DOHH2 (cell line): ENCODE data around the gene ZNRF4.

Source experiments
- H3F3A ChIP-seq: fragments of 200-600 bp; sonication (generic), shearing (Covaris generic); 2 replicates; pipeline ENCODE4 v1.6.0; 2016; ENCODE audit warnings: antibody characterized with exemption, mild to moderate bottlenecking; ENCODE audit not compliant: control insufficient read depth, insufficient read depth
- H3K27ac ChIP-seq: fragments of 200-600 bp; sonication (generic); 2 replicates; pipeline ENCODE4 v1.5.1; 2014; ENCODE audit warnings: low read depth, mild to moderate bottlenecking, low read length, moderate library complexity
- H3K27me3 ChIP-seq: fragments of 200-600 bp; sonication (generic); 2 replicates; pipeline ENCODE4 v1.6.1; 2014; ENCODE audit warnings: mild to moderate bottlenecking, low read length, mixed read lengths; ENCODE audit not compliant: control insufficient read depth
- H3K36me3 ChIP-seq: fragments of 200-600 bp; sonication (generic); 2 replicates; pipeline ENCODE4 v1.6.1; 2014; ENCODE audit warnings: mild to moderate bottlenecking, low read length, moderate library complexity, mixed read lengths; ENCODE audit not compliant: control insufficient read depth
- H3K4me1 ChIP-seq: fragments of 200-600 bp; sonication (generic); 2 replicates; pipeline ENCODE4 v1.6.1; 2014; ENCODE audit warnings: mild to moderate bottlenecking, low read length, mixed read lengths; ENCODE audit not compliant: control insufficient read depth
- H3K4me2 ChIP-seq: fragments of 200-600 bp; sonication (generic); 2 replicates; pipeline ENCODE4 v1.6.0; 2014; ENCODE audit warnings: mild to moderate bottlenecking, low read length, moderate library complexity
- H3K4me3 ChIP-seq: fragments of 200-600 bp; sonication (generic); 2 replicates; pipeline ENCODE4 v1.5.1; 2014; ENCODE audit warnings: mild to moderate bottlenecking, low read length, mixed read lengths
- H3K79me2 ChIP-seq: fragments of 200-600 bp; sonication (generic); 2 replicates; pipeline ENCODE4 v1.6.1; 2014; ENCODE audit warnings: mild to moderate bottlenecking, low read length, mixed read lengths; ENCODE audit not compliant: control insufficient read depth
- H3K9me2 ChIP-seq: fragments of 200-600 bp; sonication (generic); replicated peaks from 2 replicates; pipeline ENCODE4 v1.6.1; 2014; ENCODE audit warnings: mild to moderate bottlenecking, low read length, mixed read lengths; ENCODE audit not compliant: control insufficient read depth
- H3K9me3 ChIP-seq: fragments of 200-600 bp; sonication (generic); 2 replicates; pipeline ENCODE4 v1.6.1; 2014; ENCODE audit warnings: antibody characterized with exemption, low read length, mixed read lengths; ENCODE audit not compliant: control insufficient read depth, insufficient read depth
- H4K20me1 ChIP-seq: fragments of 200-600 bp; sonication (generic); 2 replicates; pipeline ENCODE4 v1.6.0; 2014; ENCODE audit warnings: low read depth, mild to moderate bottlenecking, antibody characterized with exemption, low read length, moderate library complexity; ENCODE audit not compliant: control insufficient read depth, insufficient read depth
- EZH2phosphoT487 ChIP-seq: fragments of 200-600 bp; sonication (generic); IDR thresholded peaks from 2 replicates; pipeline ENCODE4 v1.6.1; 2017; ENCODE audit warnings: borderline replicate concordance, mild to moderate bottlenecking, antibody characterized with exemption, low read length, moderate library complexity, mixed read lengths
- TF ChIP-seq, protein P1 (sequence below): fragments of 200-600 bp; sonication (generic); IDR thresholded peaks from one replicate; pipeline ENCODE4 v1.5.1; 2014; ENCODE audit warnings: antibody characterized with exemption, mild to moderate bottlenecking, low read depth, low read length; ENCODE audit not compliant: poor library complexity, severe bottlenecking

Gene ZNRF4

DNA sequence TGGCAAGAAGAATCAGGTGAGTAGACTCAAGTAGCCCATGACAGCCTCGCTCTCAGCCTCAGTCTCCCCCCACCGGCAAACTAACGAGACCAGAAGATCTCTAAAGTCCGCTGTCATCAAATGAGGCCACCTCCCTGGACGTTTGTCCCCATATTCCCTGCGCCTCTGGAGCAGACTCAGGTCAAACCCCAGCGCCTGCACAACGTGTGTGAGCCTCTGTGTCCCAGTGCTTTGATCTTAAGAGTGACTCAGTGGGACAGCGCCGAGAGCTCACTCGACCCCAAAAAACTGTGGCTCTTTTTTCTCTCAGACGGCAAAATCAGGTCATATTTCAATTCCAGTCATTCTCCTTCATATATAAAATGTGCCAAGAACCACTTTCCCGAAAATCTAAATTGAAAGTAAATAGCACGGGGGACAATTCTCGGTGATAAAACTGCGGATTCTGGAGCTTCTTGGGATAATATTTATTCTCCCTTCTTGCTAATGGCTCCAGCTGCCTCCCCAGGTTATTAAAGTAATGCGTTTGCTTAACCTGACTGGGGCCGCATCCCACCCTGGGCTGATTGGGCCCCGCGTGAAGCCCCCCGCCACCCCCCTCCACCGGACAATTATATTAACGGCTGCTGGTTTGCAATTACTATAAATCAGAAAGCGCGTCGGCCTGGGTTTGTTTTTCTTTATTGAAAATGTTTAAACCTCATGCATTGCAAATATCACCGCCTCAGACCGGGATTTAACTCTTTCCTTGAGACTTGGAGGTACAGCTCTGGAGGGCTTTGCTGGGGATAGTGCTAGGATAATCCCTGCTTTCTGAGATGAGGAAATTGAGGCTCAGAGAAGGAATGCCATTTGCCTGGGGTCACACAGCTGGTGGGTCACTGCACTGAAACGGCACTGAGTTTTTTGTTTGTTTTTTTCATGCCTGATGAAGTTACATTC lies 37.5 kb upstream of the ZNRF4 start:
- TF ChIP-seq, protein P1, sequence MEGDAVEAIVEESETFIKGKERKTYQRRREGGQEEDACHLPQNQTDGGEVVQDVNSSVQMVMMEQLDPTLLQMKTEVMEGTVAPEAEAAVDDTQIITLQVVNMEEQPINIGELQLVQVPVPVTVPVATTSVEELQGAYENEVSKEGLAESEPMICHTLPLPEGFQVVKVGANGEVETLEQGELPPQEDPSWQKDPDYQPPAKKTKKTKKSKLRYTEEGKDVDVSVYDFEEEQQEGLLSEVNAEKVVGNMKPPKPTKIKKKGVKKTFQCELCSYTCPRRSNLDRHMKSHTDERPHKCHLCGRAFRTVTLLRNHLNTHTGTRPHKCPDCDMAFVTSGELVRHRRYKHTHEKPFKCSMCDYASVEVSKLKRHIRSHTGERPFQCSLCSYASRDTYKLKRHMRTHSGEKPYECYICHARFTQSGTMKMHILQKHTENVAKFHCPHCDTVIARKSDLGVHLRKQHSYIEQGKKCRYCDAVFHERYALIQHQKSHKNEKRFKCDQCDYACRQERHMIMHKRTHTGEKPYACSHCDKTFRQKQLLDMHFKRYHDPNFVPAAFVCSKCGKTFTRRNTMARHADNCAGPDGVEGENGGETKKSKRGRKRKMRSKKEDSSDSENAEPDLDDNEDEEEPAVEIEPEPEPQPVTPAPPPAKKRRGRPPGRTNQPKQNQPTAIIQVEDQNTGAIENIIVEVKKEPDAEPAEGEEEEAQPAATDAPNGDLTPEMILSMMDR: no peak
- TF ChIP-seq EZH2phosphoT487: no peak
- H3K9me2 ChIP-seq: no peaks in the 10 kb centered on the region
- no peak overlapping the region for H3K4me3 ChIP-seq
- no peaks in the 10 kb centered on the region for H3K9me3 ChIP-seq
- H3K27me3 ChIP-seq: no peaks in the 10 kb centered on the region
- H3K4me1 ChIP-seq: no peaks in the 10 kb centered on the region
- no peaks in the 10 kb centered on the region for H3K79me2 ChIP-seq
- H3K27ac ChIP-seq: no peak overlapping the region
- H3K36me3 ChIP-seq: no peaks in the 10 kb centered on the region
- no peaks in the 10 kb centered on the region for H4K20me1 ChIP-seq
- no peaks in the 10 kb centered on the region for H3F3A ChIP-seq
- H3K4me2 ChIP-seq: no peak overlapping the region

- Histone ChIP-seq H3K4me1 (no peaks in the 10 kb centered on the region), H3K9me2 (no peaks in the 10 kb centered on the region), H3K9me3 (no peaks in the 10 kb centered on the region), H4K20me1 (no peaks in the 10 kb centered on the region), H3K4me3 (no peak overlapping the region), H3K4me2 (no peak overlapping the region), H3K36me3 (no peaks in the 10 kb centered on the region), H3F3A (no peaks in the 10 kb centered on the region), H3K27ac (no peak overlapping the region), H3K27me3 (no peaks in the 10 kb centered on the region), H3K79me2 (no peaks in the 10 kb centered on the region)
- no peak for TF ChIP-seq EZH2phosphoT487
- TF ChIP-seq, protein P1: no peak
These were observed 36.5 kb upstream of the ZNRF4 start for GRCh38 chr19:5418677-5419076.

DNA sequence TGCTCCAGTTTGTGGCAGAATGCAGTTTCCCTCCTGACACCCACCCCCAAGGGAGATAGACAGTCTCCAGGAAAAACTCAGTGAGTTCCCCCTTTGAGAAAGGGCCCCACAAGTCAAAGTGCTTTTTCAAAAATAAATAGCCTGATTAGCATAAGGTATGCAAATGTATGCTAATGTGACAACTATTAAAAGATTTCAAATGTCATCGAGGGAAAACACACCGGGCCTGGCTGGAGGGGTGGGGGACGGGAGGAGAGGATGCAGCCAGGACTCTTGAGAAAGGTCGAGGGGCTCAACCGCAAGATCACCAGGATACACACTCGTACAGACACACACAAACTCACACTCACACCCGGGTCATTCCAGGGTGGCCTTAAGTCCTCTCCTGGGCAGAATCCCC lies 34.3 kb upstream of the ZNRF4 start:
- Histone ChIP-seq H3K36me3 (no peaks in the 10 kb centered on the region), H3K27me3 (no peaks in the 10 kb centered on the region), H3K4me3 (no peak overlapping the region), H3K27ac (no peak overlapping the region), H3K9me2 (no peaks in the 10 kb centered on the region), H4K20me1 (no peaks in the 10 kb centered on the region), H3K9me3 (no peaks in the 10 kb centered on the region), H3K4me1 (no peaks in the 10 kb centered on the region), H3K79me2 (no peaks in the 10 kb centered on the region), H3K4me2 (no peak overlapping the region), H3F3A (no peaks in the 10 kb centered on the region)
- TF ChIP-seq, protein P1: no peak
- no peak for TF ChIP-seq EZH2phosphoT487
